ENCODE data around the gene CCM2L. TPM values are rescaled to one million over a fixed set of nuclear protein-coding genes. Genes with fewer than 3 reads are reported as not detected.

Gene CCM2L
- total RNA-seq, 2 donors from 2014 or later = not detected

DNA sequence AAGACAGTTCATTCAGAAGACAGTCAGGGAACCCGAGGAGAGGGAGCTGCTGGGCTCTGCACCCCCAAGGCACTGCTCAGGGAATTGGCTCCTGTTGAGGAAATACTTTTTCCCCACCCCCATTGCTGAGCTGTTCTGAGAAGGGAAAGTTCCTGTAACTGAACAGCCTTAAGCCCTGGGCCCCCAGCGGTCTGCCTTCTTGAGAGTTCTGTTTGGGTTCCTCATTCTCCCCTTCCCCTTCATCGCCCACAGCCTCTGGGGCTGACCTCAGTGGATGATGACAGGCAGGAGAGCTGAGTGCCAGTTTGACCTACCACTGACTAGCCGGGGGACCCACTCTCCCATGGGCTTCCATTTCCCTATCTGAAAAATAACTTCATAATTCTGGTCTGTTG, 52.5 kb downstream of the CCM2L start:
- H3K4me3 Mint-ChIP-seq = no peak overlapping the region
- no peak overlapping the region for H3K27ac Mint-ChIP-seq
- H3K27me3 Mint-ChIP-seq (ENCODE audit: low read depth) = peaks cover 34% of the 10 kb centered on the region
- H3K9me3 Mint-ChIP-seq = no peaks in the 10 kb centered on the region
- H3K4me1 Mint-ChIP-seq (ENCODE audit: low read depth) = peaks cover 8% of the 10 kb centered on the region
- ATAC-seq (replicated peaks in 1 of 2) (peak; percentile 34 to 48), DNase-seq (no peak)
- H3K36me3 Mint-ChIP-seq (ENCODE audit: insufficient read depth in 2 of 2) = no peaks in the 10 kb centered on the region

GRCh38 chr20:32063695-32064094, 53.5 kb downstream of the CCM2L start:
- Mint-ChIP-seq H3K36me3 (ENCODE audit: insufficient read depth in 2 of 2) (no peaks in the 10 kb centered on the region), H3K9me3 (no peaks in the 10 kb centered on the region), H3K4me3 (no peak overlapping the region), H3K27ac (no peak overlapping the region), H3K4me1 (ENCODE audit: low read depth) (peaks cover 8% of the 10 kb centered on the region), H3K27me3 (ENCODE audit: low read depth) (peaks cover 28% of the 10 kb centered on the region)
- no peak for ATAC-seq (replicated peaks in 1 of 2)
- DNase-seq = no peak

- H3K36me3 Mint-ChIP-seq (ENCODE audit: insufficient read depth in 2 of 2) = no peaks in the 10 kb centered on the region
- no peak for DNase-seq
Observed at GRCh38 chr20:32064667-32065066, 54.4 kb downstream of the CCM2L start.

GRCh38 chr20:32067234-32067821, 57.1 kb downstream of the CCM2L start:
- no peaks in the 10 kb centered on the region for H3K36me3 Mint-ChIP-seq (ENCODE audit: insufficient read depth in 2 of 2)
- H3K27ac Mint-ChIP-seq = no peak overlapping the region
- H3K9me3 Mint-ChIP-seq = no peaks in the 10 kb centered on the region
- ATAC-seq (replicated peaks in 1 of 2) = no peak
- no peak for DNase-seq
- no peak overlapping the region for H3K4me3 Mint-ChIP-seq
- peaks cover 4% of the 10 kb centered on the region for H3K27me3 Mint-ChIP-seq (ENCODE audit: low read depth)
- H3K4me1 Mint-ChIP-seq (ENCODE audit: low read depth) = peaks cover 13% of the 10 kb centered on the region

More at GRCh38 chr20:32064667-32065066, 54.4 kb downstream of the CCM2L start:
- peaks cover 19% of the 10 kb centered on the region for H3K27me3 Mint-ChIP-seq (ENCODE audit: low read depth)
- no peaks in the 10 kb centered on the region for H3K9me3 Mint-ChIP-seq
- H3K4me3 Mint-ChIP-seq = no peak overlapping the region
- no peak for ATAC-seq (replicated peaks in 1 of 2)
- H3K4me1 Mint-ChIP-seq (ENCODE audit: low read depth) = peaks cover 8% of the 10 kb centered on the region
- H3K27ac Mint-ChIP-seq = no peak overlapping the region

DNA sequence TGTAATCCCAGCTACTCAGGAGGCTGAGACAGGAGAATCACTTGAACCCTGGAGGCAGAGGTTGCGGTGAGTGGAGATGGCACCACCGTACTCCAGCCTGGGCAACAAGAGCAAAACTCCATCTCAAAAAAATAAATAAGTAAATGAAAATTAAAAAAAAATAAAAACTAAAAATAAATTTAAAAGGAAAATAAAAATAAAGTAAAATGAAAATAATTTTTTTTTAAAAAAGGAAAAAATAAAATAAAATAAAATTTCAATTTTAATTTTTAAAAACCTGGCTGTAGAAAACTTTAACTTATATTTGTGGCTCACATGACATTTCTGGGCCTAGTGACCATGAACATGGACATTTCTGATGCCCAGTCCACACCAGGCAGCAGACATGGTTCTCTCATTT, 57.9 kb downstream of the CCM2L start:
- no peak overlapping the region for H3K4me3 Mint-ChIP-seq
- DNase-seq (no peak), ATAC-seq (replicated peaks in 1 of 2) (no peak)
- H3K9me3 Mint-ChIP-seq = no peaks in the 10 kb centered on the region
- peaks cover 7% of the 10 kb centered on the region for H3K4me1 Mint-ChIP-seq (ENCODE audit: low read depth)
- H3K27ac Mint-ChIP-seq = no peak overlapping the region
- H3K27me3 Mint-ChIP-seq (ENCODE audit: low read depth) = no peaks in the 10 kb centered on the region
- H3K36me3 Mint-ChIP-seq (ENCODE audit: insufficient read depth in 2 of 2) = no peaks in the 10 kb centered on the region

GRCh38 chr20:32069711-32070110, 59.5 kb downstream of the CCM2L start:
- Mint-ChIP-seq H3K36me3 (ENCODE audit: insufficient read depth in 2 of 2) (no peaks in the 10 kb centered on the region), H3K4me3 (no peak overlapping the region), H3K27me3 (ENCODE audit: low read depth) (no peaks in the 10 kb centered on the region), H3K9me3 (no peaks in the 10 kb centered on the region), H3K4me1 (ENCODE audit: low read depth) (peaks cover 7% of the 10 kb centered on the region), H3K27ac (no peak overlapping the region)
- ATAC-seq (replicated peaks in 1 of 2) (no peak), DNase-seq (no peak)

DNA sequence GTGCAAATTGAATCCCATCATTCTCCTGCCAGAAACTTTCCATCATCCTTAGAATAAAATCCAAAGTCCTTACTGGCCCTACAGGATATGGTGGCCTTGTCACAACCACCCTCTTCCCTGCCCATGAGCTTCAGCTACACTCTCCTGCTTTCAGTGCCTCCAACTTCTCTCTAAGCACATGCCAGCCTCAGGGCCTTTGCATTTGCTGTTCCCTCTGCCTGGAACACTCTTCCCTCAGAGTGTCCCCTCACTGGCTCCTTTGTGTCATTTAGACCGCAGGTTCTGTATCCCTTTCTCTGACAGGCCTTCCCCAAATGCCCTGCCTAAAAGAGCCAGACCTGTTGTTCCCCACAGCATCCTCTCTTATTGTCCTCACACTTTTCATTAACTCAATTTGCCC, 60.0 kb downstream of the CCM2L start:
- no peaks in the 10 kb centered on the region for H3K27me3 Mint-ChIP-seq (ENCODE audit: low read depth)
- no peak overlapping the region for H3K27ac Mint-ChIP-seq
- no peaks in the 10 kb centered on the region for H3K9me3 Mint-ChIP-seq
- peaks cover 7% of the 10 kb centered on the region for H3K4me1 Mint-ChIP-seq (ENCODE audit: low read depth)
- H3K4me3 Mint-ChIP-seq = no peak overlapping the region
- ATAC-seq (replicated peaks in 1 of 2) (no peak), DNase-seq (no peak)
- no peaks in the 10 kb centered on the region for H3K36me3 Mint-ChIP-seq (ENCODE audit: insufficient read depth in 2 of 2)

GRCh38 chr20:32070690-32071213, 60.5 kb downstream of the CCM2L start:
- Mint-ChIP-seq H3K27ac (no peak overlapping the region), H3K4me3 (no peak overlapping the region), H3K27me3 (ENCODE audit: low read depth) (no peaks in the 10 kb centered on the region), H3K9me3 (no peaks in the 10 kb centered on the region), H3K36me3 (ENCODE audit: insufficient read depth in 2 of 2) (no peaks in the 10 kb centered on the region), H3K4me1 (ENCODE audit: low read depth) (peaks cover 7% of the 10 kb centered on the region)
- DNase-seq (no peak), ATAC-seq (replicated peaks in 1 of 2) (no peak)

GRCh38 chr20:32071395-32072167, 61.3 kb downstream of the CCM2L start:
- Mint-ChIP-seq H3K27ac (no peak overlapping the region), H3K9me3 (no peaks in the 10 kb centered on the region)
- no peak for ATAC-seq (replicated peaks in 1 of 2)

DNA sequence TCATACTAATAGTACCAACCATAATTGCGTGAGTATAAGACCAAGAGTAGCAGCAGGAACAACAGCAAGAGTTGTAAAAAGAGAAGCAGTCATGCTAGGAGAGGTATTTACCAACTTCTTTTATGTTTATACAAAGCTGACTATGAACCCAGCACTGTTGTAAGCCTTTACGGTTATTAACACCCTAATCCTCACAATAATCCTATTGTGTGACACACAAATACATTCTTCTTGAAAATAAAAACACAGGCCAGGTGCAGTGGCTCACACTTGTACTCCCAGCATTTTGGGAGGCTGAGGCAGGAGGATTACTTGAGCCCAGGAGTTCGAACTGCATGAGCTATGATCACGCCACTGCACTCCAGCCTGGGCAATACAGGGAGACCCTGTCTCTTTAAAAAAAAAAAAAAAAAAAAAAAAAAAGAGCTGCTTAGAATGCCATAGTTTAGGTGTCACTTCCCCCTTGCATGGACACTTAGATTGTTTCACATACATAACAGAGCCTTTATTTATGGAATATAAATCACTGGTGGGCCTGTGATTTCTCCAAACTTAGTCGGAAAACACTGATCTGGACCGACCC, 62.0 kb downstream of the CCM2L start:
- Mint-ChIP-seq H3K27ac (no peak overlapping the region), H3K4me3 (no peak overlapping the region), H3K36me3 (ENCODE audit: insufficient read depth in 2 of 2) (no peaks in the 10 kb centered on the region), H3K27me3 (ENCODE audit: low read depth) (no peaks in the 10 kb centered on the region), H3K9me3 (no peaks in the 10 kb centered on the region), H3K4me1 (ENCODE audit: low read depth) (peaks cover 7% of the 10 kb centered on the region)
- DNase-seq (no peak), ATAC-seq (replicated peaks in 1 of 2) (no peak)

More at GRCh38 chr20:32071395-32072167, 61.3 kb downstream of the CCM2L start:
- DNase-seq = no peak
- H3K4me3 Mint-ChIP-seq = no peak overlapping the region
- peaks cover 7% of the 10 kb centered on the region for H3K4me1 Mint-ChIP-seq (ENCODE audit: low read depth)
- no peaks in the 10 kb centered on the region for H3K36me3 Mint-ChIP-seq (ENCODE audit: insufficient read depth in 2 of 2)
- no peaks in the 10 kb centered on the region for H3K27me3 Mint-ChIP-seq (ENCODE audit: low read depth)

DNA sequence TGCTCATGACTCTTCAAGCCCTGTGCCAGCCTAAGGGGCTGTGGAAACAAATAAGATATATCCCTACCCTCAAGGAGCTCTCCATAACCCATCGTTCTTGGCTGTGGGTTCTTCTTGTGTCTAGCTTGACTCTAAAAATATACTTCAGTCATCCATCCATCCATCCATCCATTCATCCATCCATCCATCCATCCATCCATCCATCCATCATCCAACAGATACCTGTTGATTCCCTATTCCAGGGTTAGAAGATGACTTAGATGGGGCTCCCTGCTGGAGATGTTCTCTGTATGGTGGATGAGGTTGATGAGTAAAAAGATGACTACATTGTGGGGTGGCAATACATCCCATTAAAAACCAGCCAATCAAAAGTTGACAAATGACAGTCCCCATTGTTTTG, 65.3 kb downstream of the CCM2L start:
- H3K9me3 Mint-ChIP-seq = no peaks in the 10 kb centered on the region
- no peaks in the 10 kb centered on the region for H3K4me1 Mint-ChIP-seq (ENCODE audit: low read depth)
- H3K4me3 Mint-ChIP-seq = no peak overlapping the region
- H3K27me3 Mint-ChIP-seq (ENCODE audit: low read depth) = no peaks in the 10 kb centered on the region
- no peaks in the 10 kb centered on the region for H3K36me3 Mint-ChIP-seq (ENCODE audit: insufficient read depth in 2 of 2)
- H3K27ac Mint-ChIP-seq = no peak overlapping the region
- ATAC-seq (replicated peaks in 1 of 2) (no peak), DNase-seq (no peak)

DNA sequence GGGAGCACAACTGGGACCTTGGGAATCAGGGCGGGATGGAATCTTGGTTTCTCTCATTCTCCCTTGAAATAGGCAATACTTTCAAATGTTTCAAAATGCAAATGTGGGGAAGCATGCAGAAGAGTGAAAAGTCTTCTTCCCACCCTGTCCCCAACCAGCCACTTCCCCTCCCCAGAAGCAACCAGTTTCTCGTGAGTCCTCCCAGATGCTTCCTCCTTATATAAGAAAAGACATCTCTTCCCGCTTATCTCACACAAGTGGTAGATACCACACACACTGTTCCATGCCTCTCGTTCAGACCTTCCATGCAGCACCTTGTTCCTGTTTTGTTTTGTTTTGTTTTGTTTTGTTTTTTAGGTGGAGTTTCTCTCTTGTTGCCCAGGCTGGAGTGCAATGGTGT, 67.0 kb downstream of the CCM2L start:
- no peak overlapping the region for H3K27ac Mint-ChIP-seq
- DNase-seq = no peak
- H3K4me1 Mint-ChIP-seq (ENCODE audit: low read depth) = no peaks in the 10 kb centered on the region
- H3K36me3 Mint-ChIP-seq (ENCODE audit: insufficient read depth in 2 of 2) = no peaks in the 10 kb centered on the region
- H3K4me3 Mint-ChIP-seq = no peak overlapping the region
- ATAC-seq (replicated peaks in 1 of 2) = no peak
- no peaks in the 10 kb centered on the region for H3K9me3 Mint-ChIP-seq
- H3K27me3 Mint-ChIP-seq (ENCODE audit: low read depth) = no peaks in the 10 kb centered on the region

- H3K4me3 Mint-ChIP-seq = no peak overlapping the region
- no peak overlapping the region for H3K27ac Mint-ChIP-seq
- H3K36me3 Mint-ChIP-seq (ENCODE audit: insufficient read depth in 2 of 2) = no peaks in the 10 kb centered on the region
- no peaks in the 10 kb centered on the region for H3K27me3 Mint-ChIP-seq (ENCODE audit: low read depth)
- ATAC-seq (replicated peaks in 1 of 2) (no peak), DNase-seq (no peak)
- no peaks in the 10 kb centered on the region for H3K9me3 Mint-ChIP-seq
- no peaks in the 10 kb centered on the region for H3K4me1 Mint-ChIP-seq (ENCODE audit: low read depth)
Observed at GRCh38 chr20:32078322-32078721, 68.1 kb downstream of the CCM2L start.

Data from activated T-cell treated with anti-CD3 and anti-CD28 coated beads, Interleukin-2, amount 50 U/mL, for 72 hours (primary cell).